Suprapubic skin (tissue), 3 donors: Measurements from ENCODE around the gene PPP1R12B.

Source experiments
- POLR2A ChIP-seq, 2 donors: fragments of 450-650 bp; IDR thresholded peaks; one replicate each; pipeline ENCODE4 v1.6.1; 2017; ENCODE audit warnings: antibody characterized with exemption in 2 of 2, mild to moderate bottlenecking in 2 of 2, moderate library complexity in 2 of 2
- TF ChIP-seq, protein P1 (sequence below), 2 donors: fragments of 200-600 bp in 1 of 2; fragments of 450-650 bp in 1 of 2; sonication (generic) in 1 of 2; IDR thresholded peaks; one replicate each; pipeline ENCODE4 v1.5.1; 2016 to 2019; ENCODE audit warnings: antibody characterized with exemption in 2 of 2, mild to moderate bottlenecking in 1 of 2, moderate library complexity in 1 of 2

GRCh38 chr1:202588503-202589189, 240.1 kb downstream of the PPP1R12B start:
- TF ChIP-seq, protein P1, sequence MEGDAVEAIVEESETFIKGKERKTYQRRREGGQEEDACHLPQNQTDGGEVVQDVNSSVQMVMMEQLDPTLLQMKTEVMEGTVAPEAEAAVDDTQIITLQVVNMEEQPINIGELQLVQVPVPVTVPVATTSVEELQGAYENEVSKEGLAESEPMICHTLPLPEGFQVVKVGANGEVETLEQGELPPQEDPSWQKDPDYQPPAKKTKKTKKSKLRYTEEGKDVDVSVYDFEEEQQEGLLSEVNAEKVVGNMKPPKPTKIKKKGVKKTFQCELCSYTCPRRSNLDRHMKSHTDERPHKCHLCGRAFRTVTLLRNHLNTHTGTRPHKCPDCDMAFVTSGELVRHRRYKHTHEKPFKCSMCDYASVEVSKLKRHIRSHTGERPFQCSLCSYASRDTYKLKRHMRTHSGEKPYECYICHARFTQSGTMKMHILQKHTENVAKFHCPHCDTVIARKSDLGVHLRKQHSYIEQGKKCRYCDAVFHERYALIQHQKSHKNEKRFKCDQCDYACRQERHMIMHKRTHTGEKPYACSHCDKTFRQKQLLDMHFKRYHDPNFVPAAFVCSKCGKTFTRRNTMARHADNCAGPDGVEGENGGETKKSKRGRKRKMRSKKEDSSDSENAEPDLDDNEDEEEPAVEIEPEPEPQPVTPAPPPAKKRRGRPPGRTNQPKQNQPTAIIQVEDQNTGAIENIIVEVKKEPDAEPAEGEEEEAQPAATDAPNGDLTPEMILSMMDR (IDR thresholded peaks at IDR 0.05), result no peak
- no peak for TF ChIP-seq POLR2A (IDR thresholded peaks at IDR 0.05)
